ENCODE data around the gene UNC5A. TPM values are rescaled to one million over a fixed set of nuclear protein-coding genes. Genes with fewer than 3 reads are reported as not detected.

Gene UNC5A
- total and polyA plus RNA-seq, 3 experiments from 2014 or later: not detected

- Mint-ChIP-seq H3K4me1 (no peaks in the 10 kb centered on the region), H3K9me3 (peaks cover 0 to 2% (median 0%) of the 10 kb centered on the region in 5 donors), H3K27me3 (peaks cover 27 to 49% of the 10 kb centered on the region in 2 donors), H3K27ac (no peak overlapping the region), H3K4me3 (no peak overlapping the region), H3K36me3 (peaks cover 0 to 4% (median 0%) of the 10 kb centered on the region in 3 donors)
- Histone ChIP-seq H3K9me3 (ENCODE audit: low read length) (no peaks in the 10 kb centered on the region), H3K27me3 (ENCODE audit: insufficient read depth, low read length, poor library complexity, severe bottlenecking) (peaks cover 9% of the 10 kb centered on the region), H3K36me3 (ENCODE audit: insufficient read depth, low read length) (no peaks in the 10 kb centered on the region), H3K4me3 (ENCODE audit: low read length) (no peak overlapping the region), H3K27ac (ENCODE audit: low read depth, low read length) (no peak overlapping the region), H3K4me1 (ENCODE audit: insufficient read depth, low read length) (no peaks in the 10 kb centered on the region)
- CTCF ChIA-PET: no interaction called here
- no peak for DNase-seq
- POLR2A ChIA-PET: no interaction called here
These were observed 7.1 kb upstream of the UNC5A start for GRCh38 chr5:176803068-176803942.

GRCh38 chr5:176803943-176804498 is 6.3 kb upstream of the UNC5A start:
- Histone ChIP-seq H3K36me3 (ENCODE audit: insufficient read depth, low read length) (no peaks in the 10 kb centered on the region), H3K9me3 (ENCODE audit: low read length) (no peaks in the 10 kb centered on the region), H3K27me3 (ENCODE audit: insufficient read depth, low read length, poor library complexity, severe bottlenecking) (peaks cover 9% of the 10 kb centered on the region), H3K27ac (ENCODE audit: low read depth, low read length) (no peak overlapping the region), H3K4me3 (ENCODE audit: low read length) (no peak overlapping the region), H3K4me1 (ENCODE audit: insufficient read depth, low read length) (no peaks in the 10 kb centered on the region)
- Mint-ChIP-seq H3K27ac (no peak overlapping the region), H3K4me3 (no peak overlapping the region), H3K36me3 (peaks cover 0 to 4% (median 0%) of the 10 kb centered on the region in 3 donors), H3K9me3 (peaks cover 0 to 2% (median 0%) of the 10 kb centered on the region in 5 donors), H3K27me3 (peaks cover 34 to 56% of the 10 kb centered on the region in 2 donors), H3K4me1 (peaks cover 1 to 2% (median 1%) of the 10 kb centered on the region in 3 donors)
- DNase-seq: no peak
- ChIA-PET POLR2A (interaction anchor here (0.5 kb wide), 1 partner anchor 471 kb away, joined by 4 read pairs; no protein-coding TSS in a partner anchor), CTCF (interaction anchor here (0.8 kb wide), 1 partner anchor 21 kb away, joined by 3 read pairs; no protein-coding TSS in a partner anchor)

GRCh38 chr5:176806137-176806536 is 4.2 kb upstream of the UNC5A start:
- Mint-ChIP-seq H3K9me3 (peaks cover 0 to 2% (median 0%) of the 10 kb centered on the region in 5 donors), H3K4me3 (no peak overlapping the region), H3K36me3 (peaks cover 0 to 4% (median 0%) of the 10 kb centered on the region in 3 donors), H3K4me1 (peaks cover 7 to 10% (median 9%) of the 10 kb centered on the region in 3 donors), H3K27me3 (peaks cover 44 to 64% of the 10 kb centered on the region in 2 donors), H3K27ac (no peak overlapping the region)
- peaks cover 19% of the 10 kb centered on the region for H3K27me3 ChIP-seq (ENCODE audit: insufficient read depth, low read length, poor library complexity, severe bottlenecking)
- no peaks in the 10 kb centered on the region for H3K36me3 ChIP-seq (ENCODE audit: insufficient read depth, low read length)
- no peaks in the 10 kb centered on the region for H3K4me1 ChIP-seq (ENCODE audit: insufficient read depth, low read length)
- CTCF ChIA-PET: no interaction called here
- no peaks in the 10 kb centered on the region for H3K9me3 ChIP-seq (ENCODE audit: low read length)
- no peak overlapping the region for H3K4me3 ChIP-seq (ENCODE audit: low read length)
- POLR2A ChIA-PET: no interaction called here
- H3K27ac ChIP-seq (ENCODE audit: low read depth, low read length): no peak overlapping the region
- no peak for DNase-seq

- Histone ChIP-seq H3K4me1 (ENCODE audit: insufficient read depth, low read length) (no peaks in the 10 kb centered on the region), H3K27me3 (ENCODE audit: insufficient read depth, low read length, poor library complexity, severe bottlenecking) (peaks cover 34% of the 10 kb centered on the region), H3K36me3 (ENCODE audit: insufficient read depth, low read length) (no peaks in the 10 kb centered on the region), H3K9me3 (ENCODE audit: low read length) (no peaks in the 10 kb centered on the region), H3K4me3 (ENCODE audit: low read length) (no peak overlapping the region), H3K27ac (ENCODE audit: low read depth, low read length) (no peak overlapping the region)
- Mint-ChIP-seq H3K27ac (peak overlapping the region in 1 of 8 donors; percentile 37), H3K9me3 (peaks cover 0 to 2% (median 0%) of the 10 kb centered on the region in 5 donors), H3K4me3 (peak overlapping the region; percentile 37 to 87 (median 77)), H3K4me1 (peaks cover 11 to 18% (median 14%) of the 10 kb centered on the region in 3 donors), H3K36me3 (no peaks in the 10 kb centered on the region), H3K27me3 (peaks cover 52 to 70% of the 10 kb centered on the region in 2 donors)
- POLR2A ChIA-PET: no interaction called here
- CTCF ChIA-PET: no interaction called here
- DNase-seq: peak in 1 of 5 donors; percentile 7
These were observed 747 bp upstream of the UNC5A start for GRCh38 chr5:176809544-176810080.

GRCh38 chr5:176810687-176811501 is 535 bp downstream of the UNC5A start:
- H3K36me3 ChIP-seq (ENCODE audit: insufficient read depth, low read length): no peaks in the 10 kb centered on the region
- no peaks in the 10 kb centered on the region for H3K4me1 ChIP-seq (ENCODE audit: insufficient read depth, low read length)
- no peaks in the 10 kb centered on the region for H3K9me3 ChIP-seq (ENCODE audit: low read length)
- DNase-seq: no peak
- H3K4me3 ChIP-seq (ENCODE audit: low read length): no peak overlapping the region
- peaks cover 44% of the 10 kb centered on the region for H3K27me3 ChIP-seq (ENCODE audit: insufficient read depth, low read length, poor library complexity, severe bottlenecking)
- ChIA-PET CTCF (interaction anchor here (1.2 kb wide), 1 partner anchor 14 kb away, joined by 5 read pairs; no protein-coding TSS in a partner anchor), POLR2A (no interaction called here)
- Mint-ChIP-seq H3K27ac (peak overlapping the region in 1 of 8 donors; percentile 65), H3K9me3 (peaks cover 0 to 2% (median 0%) of the 10 kb centered on the region in 5 donors), H3K27me3 (peaks cover 59 to 79% of the 10 kb centered on the region in 2 donors), H3K36me3 (no peaks in the 10 kb centered on the region), H3K4me1 (peaks cover 11 to 18% (median 14%) of the 10 kb centered on the region in 3 donors), H3K4me3 (peak overlapping the region; percentile 20 to 85 (median 73))
- no peak overlapping the region for H3K27ac ChIP-seq (ENCODE audit: low read depth, low read length)

- no peak overlapping the region for H3K27ac ChIP-seq (ENCODE audit: low read depth, low read length)
- POLR2A ChIA-PET: no interaction called here
- peaks cover 0 to 3% (median 0%) of the 10 kb centered on the region in 3 donors for H3K36me3 Mint-ChIP-seq
- no peak for DNase-seq
- H3K27me3 Mint-ChIP-seq: peaks cover 57 to 77% of the 10 kb centered on the region in 2 donors
- H3K4me3 ChIP-seq (ENCODE audit: low read length): no peak overlapping the region
- peaks cover 14 to 23% (median 15%) of the 10 kb centered on the region in 3 donors for H3K4me1 Mint-ChIP-seq
- H3K9me3 ChIP-seq (ENCODE audit: low read length): no peaks in the 10 kb centered on the region
- no peak overlapping the region for H3K27ac Mint-ChIP-seq
- H3K36me3 ChIP-seq (ENCODE audit: insufficient read depth, low read length): no peaks in the 10 kb centered on the region
- peak overlapping the region in 2 of 7 donors; percentile 19 to 82 for H3K4me3 Mint-ChIP-seq
- peaks cover 0 to 2% (median 0%) of the 10 kb centered on the region in 5 donors for H3K9me3 Mint-ChIP-seq
- CTCF ChIA-PET: interaction anchor here (1.2 kb wide), 1 partner anchor 12 kb away, joined by 5 read pairs; no protein-coding TSS in a partner anchor
- no peaks in the 10 kb centered on the region for H3K4me1 ChIP-seq (ENCODE audit: insufficient read depth, low read length)
- peaks cover 52% of the 10 kb centered on the region for H3K27me3 ChIP-seq (ENCODE audit: insufficient read depth, low read length, poor library complexity, severe bottlenecking)
These were observed 2.2 kb downstream of the UNC5A start for GRCh38 chr5:176812269-176813259.

Measured in CD8-positive, alpha-beta memory T cell (primary cell).